B cell (primary cell): Measurements from ENCODE around the gene SARNP.

ENCODE experiments used
- EZH2 ChIP-seq: IDR thresholded peaks from 2 replicates; pipeline ENCODE4 v1.6.1; 2012; ENCODE audit warnings: borderline replicate concordance, low read depth, mild to moderate bottlenecking, moderate library complexity, low read length; ENCODE audit not compliant: insufficient read depth, poor library complexity, severe bottlenecking
- TF ChIP-seq, protein P1 (sequence below): fragments of 200-600 bp; IDR thresholded peaks from one replicate; pipeline ENCODE4 v1.8.0; 2022; ENCODE audit warnings: antibody characterized with exemption, mild to moderate bottlenecking

DNA sequence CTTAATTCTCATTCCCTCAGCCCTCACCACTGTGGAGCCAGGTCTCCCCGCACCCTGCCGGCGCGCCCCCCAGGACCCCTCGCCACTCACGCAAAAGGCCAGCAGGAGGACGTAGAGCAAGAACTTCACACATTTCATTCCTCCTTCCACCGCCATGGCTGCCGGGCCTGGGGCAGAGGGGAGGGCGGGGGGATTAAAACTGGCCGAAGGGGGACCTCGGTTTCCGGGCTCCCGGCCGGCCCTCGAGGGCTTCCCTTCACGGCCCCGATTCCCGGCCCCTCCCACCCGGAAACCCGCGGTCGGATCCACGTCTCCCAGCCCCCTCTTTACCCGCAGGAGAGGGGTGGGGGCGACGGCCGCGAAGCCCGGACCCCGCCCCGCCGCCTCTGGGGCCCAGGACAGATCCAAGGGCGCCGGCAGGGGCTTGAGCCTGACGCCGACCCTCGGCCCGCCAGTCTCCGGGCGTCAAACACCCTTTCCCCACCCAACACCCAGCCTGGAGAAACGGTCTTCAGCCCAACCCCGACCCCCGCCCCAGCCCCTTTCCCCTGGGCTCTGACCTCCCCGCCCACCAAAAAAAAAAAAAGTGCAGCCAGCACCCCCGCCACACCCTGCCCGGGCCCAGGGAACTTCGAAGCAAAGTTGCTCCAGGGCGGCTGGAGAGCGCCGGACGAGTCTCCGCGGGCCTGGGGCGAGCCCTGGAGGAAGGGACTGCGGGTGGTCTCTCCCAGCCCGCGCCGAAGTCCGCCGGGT is 89.2 kb downstream of the SARNP start:
- TF ChIP-seq, protein P1, sequence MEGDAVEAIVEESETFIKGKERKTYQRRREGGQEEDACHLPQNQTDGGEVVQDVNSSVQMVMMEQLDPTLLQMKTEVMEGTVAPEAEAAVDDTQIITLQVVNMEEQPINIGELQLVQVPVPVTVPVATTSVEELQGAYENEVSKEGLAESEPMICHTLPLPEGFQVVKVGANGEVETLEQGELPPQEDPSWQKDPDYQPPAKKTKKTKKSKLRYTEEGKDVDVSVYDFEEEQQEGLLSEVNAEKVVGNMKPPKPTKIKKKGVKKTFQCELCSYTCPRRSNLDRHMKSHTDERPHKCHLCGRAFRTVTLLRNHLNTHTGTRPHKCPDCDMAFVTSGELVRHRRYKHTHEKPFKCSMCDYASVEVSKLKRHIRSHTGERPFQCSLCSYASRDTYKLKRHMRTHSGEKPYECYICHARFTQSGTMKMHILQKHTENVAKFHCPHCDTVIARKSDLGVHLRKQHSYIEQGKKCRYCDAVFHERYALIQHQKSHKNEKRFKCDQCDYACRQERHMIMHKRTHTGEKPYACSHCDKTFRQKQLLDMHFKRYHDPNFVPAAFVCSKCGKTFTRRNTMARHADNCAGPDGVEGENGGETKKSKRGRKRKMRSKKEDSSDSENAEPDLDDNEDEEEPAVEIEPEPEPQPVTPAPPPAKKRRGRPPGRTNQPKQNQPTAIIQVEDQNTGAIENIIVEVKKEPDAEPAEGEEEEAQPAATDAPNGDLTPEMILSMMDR, result no peak
- no peak for TF ChIP-seq EZH2
